Measurements from ENCODE around the gene SURF1. TPM values are rescaled to one million over a fixed set of nuclear protein-coding genes. Genes with fewer than 3 reads are reported as not detected.

The SURF1 gene
- total RNA-seq, 2 donors from 2014 or later: 45.1 to 54.4 TPM

DNA sequence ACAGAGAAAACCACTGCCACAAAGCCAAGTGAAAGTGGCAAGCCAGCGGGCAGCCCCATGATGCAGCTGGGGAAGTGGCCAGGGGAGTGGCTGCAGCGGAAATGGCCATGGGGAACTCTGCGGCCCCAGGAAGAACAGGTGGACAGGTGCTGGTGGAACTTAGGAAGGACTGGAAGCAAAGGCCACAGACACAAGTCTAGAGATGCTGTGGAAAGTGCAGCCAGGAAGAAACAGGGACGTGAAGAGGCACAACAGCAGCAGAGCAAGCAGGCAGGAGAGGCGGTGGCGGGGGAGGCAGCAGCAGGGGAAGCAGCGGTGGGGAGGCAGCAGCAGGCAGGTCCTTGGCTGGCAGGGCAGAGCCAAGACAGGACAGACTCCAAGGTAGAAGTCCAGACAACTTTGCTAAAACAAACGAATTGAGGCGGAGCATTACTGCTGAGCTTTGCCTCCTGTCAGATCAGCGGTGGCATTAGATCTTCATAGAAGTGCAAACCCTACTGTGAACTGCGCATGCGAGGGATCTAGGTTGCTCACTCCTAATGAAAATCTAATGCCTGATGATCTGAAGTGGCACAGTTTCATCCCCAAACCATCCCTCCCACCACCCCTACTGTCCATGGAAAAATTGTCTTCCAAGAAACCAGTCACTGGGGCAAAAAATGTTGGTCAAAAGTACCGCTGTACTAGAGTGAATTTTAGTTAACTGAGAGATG lies 32.1 kb downstream of the SURF1 start:
- no peaks in the 10 kb centered on the region for H3K4me1 Mint-ChIP-seq
- 84% methylated on average over 13 of the region's 13 CpGs for WGBS, 2 experiments (ENCODE audit: insufficient coverage in 1 of 2, insufficient read length in 1 of 2)
- DNase-seq: no peak
- peaks cover 21% of the 10 kb centered on the region for H3K27me3 Mint-ChIP-seq (ENCODE audit: insufficient read depth)
- no peak for TF ChIP-seq CTCF (conservative IDR thresholded peaks at IDR 0.05)
- H3K9me3 Mint-ChIP-seq: peaks cover 46% of the 10 kb centered on the region
- H3K36me3 ChIP-seq (ENCODE audit: control insufficient read depth, insufficient read depth, low read length): no peaks in the 10 kb centered on the region
- peaks cover 6% of the 10 kb centered on the region for H3K9me3 ChIP-seq (ENCODE audit: control insufficient read depth, low read length)
- no peak overlapping the region for H3K9ac ChIP-seq (ENCODE audit: extremely low read depth, low read length, poor library complexity, severe bottlenecking)
- H3K27ac ChIP-seq (ENCODE audit: low read depth, low read length): no peak overlapping the region
- H3K36me3 Mint-ChIP-seq (ENCODE audit: low read depth): peaks cover 2% of the 10 kb centered on the region
- no peak overlapping the region for H3K4me3 Mint-ChIP-seq
- no peak overlapping the region for H3K27ac Mint-ChIP-seq
- H3K4me1 ChIP-seq (ENCODE audit: control insufficient read depth, insufficient read depth, low read length): no peaks in the 10 kb centered on the region
- no peak overlapping the region for H3K4me3 ChIP-seq (ENCODE audit: low read length)
- H3K27me3 ChIP-seq (ENCODE audit: control insufficient read depth, insufficient read depth, low read length, poor library complexity, severe bottlenecking): no peaks in the 10 kb centered on the region

DNA sequence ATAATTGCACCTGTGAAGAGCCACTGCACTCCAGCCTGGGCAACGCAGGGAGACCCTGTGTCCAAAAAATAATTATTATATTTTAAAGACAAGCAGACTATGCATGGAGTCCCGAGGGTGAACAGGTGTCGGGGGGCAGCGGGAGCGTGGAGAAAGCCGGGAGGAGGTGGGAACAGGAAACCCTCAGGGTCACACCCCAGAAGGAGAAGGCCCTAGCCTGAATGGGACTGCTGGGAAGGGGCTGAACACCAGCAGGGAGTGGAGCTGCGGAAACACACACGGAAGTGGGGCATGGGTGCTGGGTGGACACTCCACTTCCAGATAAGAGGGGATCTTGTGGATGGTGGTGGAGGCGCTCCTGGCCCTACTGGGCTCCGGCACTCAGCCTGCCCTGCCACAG lies 33.1 kb downstream of the SURF1 start:
- Histone ChIP-seq H3K9ac (ENCODE audit: extremely low read depth, low read length, poor library complexity, severe bottlenecking) (no peak overlapping the region), H3K27ac (ENCODE audit: low read depth, low read length) (no peak overlapping the region), H3K9me3 (ENCODE audit: control insufficient read depth, low read length) (peaks cover 6% of the 10 kb centered on the region), H3K27me3 (ENCODE audit: control insufficient read depth, insufficient read depth, low read length, poor library complexity, severe bottlenecking) (no peaks in the 10 kb centered on the region), H3K36me3 (ENCODE audit: control insufficient read depth, insufficient read depth, low read length) (no peaks in the 10 kb centered on the region), H3K4me1 (ENCODE audit: control insufficient read depth, insufficient read depth, low read length) (no peaks in the 10 kb centered on the region), H3K4me3 (ENCODE audit: low read length) (no peak overlapping the region)
- no peaks in the 10 kb centered on the region for H3K4me1 Mint-ChIP-seq
- WGBS, 2 experiments (ENCODE audit: insufficient coverage in 1 of 2, insufficient read length in 1 of 2): 88 to 92% methylated on average over 5 to 9 of the region's 10 CpGs
- no peak overlapping the region for H3K27ac Mint-ChIP-seq
- DNase-seq: no peak
- no peak for TF ChIP-seq CTCF (conservative IDR thresholded peaks at IDR 0.05)
- H3K27me3 Mint-ChIP-seq (ENCODE audit: insufficient read depth): peaks cover 19% of the 10 kb centered on the region
- peaks cover 36% of the 10 kb centered on the region for H3K9me3 Mint-ChIP-seq
- no peak overlapping the region for H3K4me3 Mint-ChIP-seq
- peaks cover 2% of the 10 kb centered on the region for H3K36me3 Mint-ChIP-seq (ENCODE audit: low read depth)

DNA sequence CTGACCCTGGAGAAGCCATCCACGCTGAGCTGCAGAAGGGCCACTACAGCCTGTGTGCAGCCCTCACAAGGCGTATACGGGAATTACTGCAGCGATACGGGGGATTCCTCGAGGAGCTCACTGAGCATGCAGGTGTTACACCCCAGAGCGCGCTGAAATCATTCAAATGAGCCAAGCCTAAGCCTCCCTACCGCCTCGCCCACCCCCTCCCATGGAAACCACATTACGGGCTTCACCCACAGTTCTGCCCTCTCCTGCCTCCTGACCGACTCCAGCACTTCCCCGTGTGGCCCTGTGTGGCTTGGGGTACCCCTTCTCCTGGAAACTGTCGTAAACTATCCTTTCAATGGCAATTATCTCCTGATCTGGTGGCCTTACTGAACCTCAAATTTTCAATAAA lies 33.6 kb downstream of the SURF1 start:
- H3K4me3 Mint-ChIP-seq: no peak overlapping the region
- no peak for DNase-seq
- no peaks in the 10 kb centered on the region for H3K36me3 ChIP-seq (ENCODE audit: control insufficient read depth, insufficient read depth, low read length)
- H3K27ac ChIP-seq (ENCODE audit: low read depth, low read length): no peak overlapping the region
- peaks cover 2% of the 10 kb centered on the region for H3K36me3 Mint-ChIP-seq (ENCODE audit: low read depth)
- H3K27me3 Mint-ChIP-seq (ENCODE audit: insufficient read depth): peaks cover 16% of the 10 kb centered on the region
- no peak overlapping the region for H3K9ac ChIP-seq (ENCODE audit: extremely low read depth, low read length, poor library complexity, severe bottlenecking)
- no peak overlapping the region for H3K4me3 ChIP-seq (ENCODE audit: low read length)
- peaks cover 33% of the 10 kb centered on the region for H3K9me3 Mint-ChIP-seq
- 92 to 98% methylated on average over 14 of the region's 14 CpGs for WGBS, 2 experiments (ENCODE audit: insufficient coverage in 1 of 2, insufficient read length in 1 of 2)
- no peaks in the 10 kb centered on the region for H3K4me1 ChIP-seq (ENCODE audit: control insufficient read depth, insufficient read depth, low read length)
- no peaks in the 10 kb centered on the region for H3K27me3 ChIP-seq (ENCODE audit: control insufficient read depth, insufficient read depth, low read length, poor library complexity, severe bottlenecking)
- H3K27ac Mint-ChIP-seq: no peak overlapping the region
- peaks cover 6% of the 10 kb centered on the region for H3K9me3 ChIP-seq (ENCODE audit: control insufficient read depth, low read length)
- H3K4me1 Mint-ChIP-seq: no peaks in the 10 kb centered on the region
- TF ChIP-seq CTCF (conservative IDR thresholded peaks at IDR 0.05): no peak

All from endodermal cell (in vitro differentiated cells).